ENCODE measurements around the gene LRG1.

Gene LRG1

DNA sequence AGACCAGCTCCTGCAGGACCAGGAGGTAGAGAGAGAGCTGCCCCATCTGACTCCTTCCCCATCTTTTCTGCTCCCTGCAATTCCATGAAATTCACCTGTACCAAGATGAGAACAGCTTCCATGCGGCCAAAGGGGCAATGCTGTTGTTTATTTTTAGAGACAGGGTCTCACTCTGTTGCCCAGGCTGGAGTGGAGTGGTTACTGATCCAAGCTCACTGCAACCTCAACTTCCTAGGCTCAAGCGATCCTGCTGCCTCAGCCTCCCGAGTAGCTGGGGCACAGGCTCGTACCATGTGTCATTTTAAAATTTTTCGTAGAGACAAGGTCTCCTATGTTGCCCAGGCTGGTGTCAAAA lies 18.0 kb downstream of the LRG1 start:
- DNase-seq (ENCODE audit: low spot score): no peak
- TF ChIP-seq, protein P1, sequence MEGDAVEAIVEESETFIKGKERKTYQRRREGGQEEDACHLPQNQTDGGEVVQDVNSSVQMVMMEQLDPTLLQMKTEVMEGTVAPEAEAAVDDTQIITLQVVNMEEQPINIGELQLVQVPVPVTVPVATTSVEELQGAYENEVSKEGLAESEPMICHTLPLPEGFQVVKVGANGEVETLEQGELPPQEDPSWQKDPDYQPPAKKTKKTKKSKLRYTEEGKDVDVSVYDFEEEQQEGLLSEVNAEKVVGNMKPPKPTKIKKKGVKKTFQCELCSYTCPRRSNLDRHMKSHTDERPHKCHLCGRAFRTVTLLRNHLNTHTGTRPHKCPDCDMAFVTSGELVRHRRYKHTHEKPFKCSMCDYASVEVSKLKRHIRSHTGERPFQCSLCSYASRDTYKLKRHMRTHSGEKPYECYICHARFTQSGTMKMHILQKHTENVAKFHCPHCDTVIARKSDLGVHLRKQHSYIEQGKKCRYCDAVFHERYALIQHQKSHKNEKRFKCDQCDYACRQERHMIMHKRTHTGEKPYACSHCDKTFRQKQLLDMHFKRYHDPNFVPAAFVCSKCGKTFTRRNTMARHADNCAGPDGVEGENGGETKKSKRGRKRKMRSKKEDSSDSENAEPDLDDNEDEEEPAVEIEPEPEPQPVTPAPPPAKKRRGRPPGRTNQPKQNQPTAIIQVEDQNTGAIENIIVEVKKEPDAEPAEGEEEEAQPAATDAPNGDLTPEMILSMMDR (IDR thresholded peaks at IDR 0.05; ENCODE audit: borderline replicate concordance, control extremely low read depth, extremely low read depth, insufficient read depth, missing control alignments): no peak
- in situ Hi-C loops (cut with MboI; ENCODE audit: low sequenced_read_pairs, unreplicated experiment): no loop called here

DNA sequence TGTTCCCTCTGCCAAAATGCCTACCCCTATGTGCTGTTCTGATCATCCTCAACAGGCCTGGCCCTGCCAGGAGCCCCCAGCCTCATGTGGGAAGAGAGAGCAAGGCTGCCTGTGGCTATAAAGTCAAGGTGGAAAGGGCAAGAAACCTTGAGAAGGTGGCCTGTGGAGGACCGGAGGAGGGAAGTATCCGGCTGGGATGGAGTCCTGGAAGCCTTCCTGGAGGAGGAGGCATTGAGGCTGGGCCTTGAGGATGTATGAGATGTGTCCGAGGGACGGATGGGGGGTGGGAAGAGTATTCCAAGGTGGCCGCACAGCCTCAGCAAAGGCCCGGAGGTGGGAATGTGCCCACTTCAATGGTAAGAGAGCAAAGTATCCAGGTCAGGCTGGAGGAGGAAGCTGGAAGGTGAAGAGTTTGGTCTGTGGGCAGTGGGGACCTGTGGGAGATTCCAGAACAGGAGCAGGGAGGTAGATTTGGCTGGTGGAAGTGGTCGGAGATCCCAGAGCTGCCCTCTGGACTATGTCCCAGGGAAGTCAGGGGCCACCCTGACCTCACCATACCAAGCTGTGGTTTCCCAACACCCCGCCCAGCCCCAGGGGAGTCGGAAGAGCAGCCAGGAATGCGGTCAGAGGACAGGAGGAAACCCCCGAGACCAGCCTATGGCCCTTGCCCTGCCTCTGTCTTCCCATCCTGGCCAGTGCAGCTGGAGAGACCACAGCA lies 18.5 kb downstream of the LRG1 start:
- TF ChIP-seq, protein P1 (IDR thresholded peaks at IDR 0.05; ENCODE audit: borderline replicate concordance, control extremely low read depth, extremely low read depth, insufficient read depth, missing control alignments): no peak
- DNase-seq (ENCODE audit: low spot score): no peak
- in situ Hi-C loops (cut with MboI; ENCODE audit: low sequenced_read_pairs, unreplicated experiment): no loop called here

DNA sequence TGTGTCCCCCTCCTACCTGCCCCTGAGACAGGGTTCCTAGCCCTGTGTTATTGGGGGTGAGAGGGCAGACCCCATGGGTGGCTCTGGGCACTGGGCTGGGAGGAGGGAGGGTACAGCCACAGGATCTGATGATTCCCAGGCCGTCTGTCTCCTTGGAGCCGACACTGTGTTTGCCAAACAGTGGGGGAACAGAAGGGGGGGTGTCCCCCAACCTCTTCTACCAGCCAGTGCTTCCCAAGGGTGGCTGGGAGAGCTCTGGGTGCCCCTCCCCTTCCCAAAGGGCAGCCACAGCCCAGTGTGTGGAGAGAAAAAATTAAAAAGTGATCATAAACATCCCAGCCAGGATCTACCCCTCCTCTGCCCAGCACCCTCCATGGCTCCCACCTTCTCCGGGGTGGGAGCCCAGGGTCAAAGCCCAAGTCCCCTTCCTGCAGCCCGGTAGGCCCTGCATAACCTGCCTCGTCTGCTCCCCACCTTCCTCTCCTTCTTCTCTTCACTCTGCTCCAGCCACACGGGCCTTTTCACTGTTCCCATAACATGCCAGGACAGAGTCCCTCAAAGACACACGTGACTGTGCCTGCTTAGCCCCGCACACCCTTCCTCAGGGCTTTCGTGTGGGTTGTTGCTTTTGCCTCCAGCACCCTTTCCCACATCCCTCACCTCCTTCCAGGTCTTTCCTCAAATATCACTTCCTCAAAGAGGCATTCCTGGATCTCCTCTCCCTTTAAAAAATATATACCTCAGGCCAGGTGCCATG lies 20.1 kb downstream of the LRG1 start:
- no peak for DNase-seq (ENCODE audit: low spot score)
- TF ChIP-seq, protein P1 (IDR thresholded peaks at IDR 0.05; ENCODE audit: borderline replicate concordance, control extremely low read depth, extremely low read depth, insufficient read depth, missing control alignments): no peak
- in situ Hi-C loops (cut with MboI; ENCODE audit: low sequenced_read_pairs, unreplicated experiment): no loop called here

DNA sequence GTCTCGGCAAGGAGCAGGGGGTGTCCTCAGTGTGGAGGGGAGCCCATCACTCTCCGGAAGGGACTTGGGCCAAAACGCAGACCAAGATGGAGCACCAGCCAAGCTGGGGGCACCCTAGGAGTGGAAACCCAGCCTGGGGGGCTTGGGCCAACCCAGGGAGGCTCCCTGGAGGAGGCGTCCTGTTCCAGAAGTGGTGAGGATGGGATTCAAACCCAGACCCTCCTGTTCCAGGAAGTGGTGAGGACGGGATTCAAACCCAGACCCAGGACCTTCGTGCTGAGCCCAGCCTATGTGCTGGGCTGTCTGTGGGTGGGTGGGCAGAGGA lies 20.7 kb downstream of the LRG1 start:
- in situ Hi-C loops (cut with MboI; ENCODE audit: low sequenced_read_pairs, unreplicated experiment): no loop called here
- DNase-seq (ENCODE audit: low spot score): no peak
- TF ChIP-seq, protein P1 (IDR thresholded peaks at IDR 0.05; ENCODE audit: borderline replicate concordance, control extremely low read depth, extremely low read depth, insufficient read depth, missing control alignments): no peak

DNA sequence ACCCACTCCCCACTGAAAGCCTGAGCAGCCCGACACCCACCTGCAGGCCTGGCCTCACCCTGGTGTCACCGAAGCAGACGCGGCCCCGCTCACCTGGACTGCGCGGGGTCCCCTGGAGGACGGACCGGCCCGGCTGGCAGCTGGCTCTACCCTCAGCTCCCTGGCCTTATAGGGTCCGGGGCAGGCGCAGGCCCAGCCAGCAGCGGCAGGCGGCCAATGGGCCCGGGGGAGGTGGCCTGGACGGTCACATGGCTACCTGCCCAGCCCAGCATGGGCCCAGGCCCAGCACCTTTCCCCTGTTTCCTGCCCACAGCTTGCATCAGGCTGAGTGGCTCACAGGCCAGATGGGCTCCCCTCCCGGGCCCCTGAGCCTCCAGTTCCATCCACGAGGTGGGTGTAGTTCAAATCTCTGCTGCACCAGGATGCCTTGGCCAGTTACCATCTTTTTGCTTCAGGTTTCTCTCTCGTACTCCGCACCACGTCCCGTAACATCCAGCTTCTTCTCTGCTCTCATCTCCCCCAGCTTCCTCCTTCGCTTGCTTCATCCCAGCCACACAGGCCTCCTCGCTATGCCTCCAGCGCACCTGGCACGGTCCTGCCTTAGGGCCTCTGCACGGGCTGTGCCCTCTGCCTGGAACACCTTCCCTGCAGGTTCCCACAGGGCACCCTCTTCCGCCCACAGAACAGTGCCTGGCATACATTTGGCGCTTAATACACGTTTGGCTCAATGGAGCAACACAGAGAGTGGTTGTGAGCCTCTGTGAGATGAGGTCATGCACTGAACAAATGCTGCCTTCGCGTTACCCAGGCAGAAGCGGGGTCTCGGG lies 21.3 kb downstream of the LRG1 start, which contains the start of gene PLIN4:
Gene PLIN4, minus strand, starts transcription at position 142 of the 827 bp plus-strand sequence. CDS start 214 bp downstream, outside the sequence.
- in situ Hi-C loops (cut with MboI; ENCODE audit: low sequenced_read_pairs, unreplicated experiment): no loop called here
- no peak for DNase-seq (ENCODE audit: low spot score)
- TF ChIP-seq, protein P1 (IDR thresholded peaks at IDR 0.05; ENCODE audit: borderline replicate concordance, control extremely low read depth, extremely low read depth, insufficient read depth, missing control alignments): no peak

DNA sequence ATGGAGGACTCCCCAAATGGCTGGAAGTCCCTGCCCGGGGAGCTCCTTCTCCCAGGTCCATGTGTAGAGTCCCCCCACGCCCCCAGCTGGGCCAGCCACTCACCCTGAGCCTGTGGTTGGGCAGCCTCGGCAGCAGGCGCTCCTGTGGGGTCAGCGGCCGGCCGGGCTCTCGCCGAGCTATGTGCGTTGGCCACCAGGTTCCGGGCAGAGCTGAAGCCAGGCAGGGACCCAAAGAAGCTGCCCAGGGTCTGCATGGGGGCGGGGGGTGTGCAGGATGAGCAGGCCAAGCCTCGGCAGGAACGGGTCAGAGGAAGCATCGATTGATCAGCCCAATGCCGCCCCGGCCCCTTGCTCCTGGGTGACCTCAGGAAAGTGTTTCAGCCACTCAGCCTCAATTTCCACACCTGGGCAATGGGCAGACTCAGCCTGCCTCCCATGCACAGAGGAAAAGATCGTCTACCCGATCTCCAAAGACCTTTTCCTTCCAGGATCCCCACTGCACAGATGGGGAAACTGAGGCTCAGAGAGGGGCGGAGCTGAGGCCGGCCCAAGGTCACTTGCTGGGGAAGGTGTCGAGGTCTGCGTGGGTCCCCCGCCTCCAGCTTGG lies 22.3 kb downstream of the LRG1 start:
- no peak for DNase-seq (ENCODE audit: low spot score)
- TF ChIP-seq, protein P1 (IDR thresholded peaks at IDR 0.05; ENCODE audit: borderline replicate concordance, control extremely low read depth, extremely low read depth, insufficient read depth, missing control alignments): no peak
- in situ Hi-C loops (cut with MboI; ENCODE audit: low sequenced_read_pairs, unreplicated experiment): no loop called here

Data from GM13976 (cell line).